Ovary (tissue), 3 donors: ENCODE data around the gene SETD2.

Source experiments
- CTCF ChIP-seq, 3 donors: fragments of 450-650 bp in 2 of 3; fragments of 200-600 bp in 1 of 3; IDR thresholded peaks; one replicate each; pipeline versions ENCODE4 v1.5.1 to v1.8.0; 2016 to 2022; ENCODE audit warnings: antibody characterized with exemption in 3 of 3, mild to moderate bottlenecking in 1 of 3
- POLR2A ChIP-seq: fragments of 450-650 bp; IDR thresholded peaks from one replicate; pipeline ENCODE4 v1.6.1; 2017; ENCODE audit warnings: antibody characterized with exemption, mild to moderate bottlenecking, moderate library complexity
- donor health status: DM: no; HTN: no; CAD: no.

DNA sequence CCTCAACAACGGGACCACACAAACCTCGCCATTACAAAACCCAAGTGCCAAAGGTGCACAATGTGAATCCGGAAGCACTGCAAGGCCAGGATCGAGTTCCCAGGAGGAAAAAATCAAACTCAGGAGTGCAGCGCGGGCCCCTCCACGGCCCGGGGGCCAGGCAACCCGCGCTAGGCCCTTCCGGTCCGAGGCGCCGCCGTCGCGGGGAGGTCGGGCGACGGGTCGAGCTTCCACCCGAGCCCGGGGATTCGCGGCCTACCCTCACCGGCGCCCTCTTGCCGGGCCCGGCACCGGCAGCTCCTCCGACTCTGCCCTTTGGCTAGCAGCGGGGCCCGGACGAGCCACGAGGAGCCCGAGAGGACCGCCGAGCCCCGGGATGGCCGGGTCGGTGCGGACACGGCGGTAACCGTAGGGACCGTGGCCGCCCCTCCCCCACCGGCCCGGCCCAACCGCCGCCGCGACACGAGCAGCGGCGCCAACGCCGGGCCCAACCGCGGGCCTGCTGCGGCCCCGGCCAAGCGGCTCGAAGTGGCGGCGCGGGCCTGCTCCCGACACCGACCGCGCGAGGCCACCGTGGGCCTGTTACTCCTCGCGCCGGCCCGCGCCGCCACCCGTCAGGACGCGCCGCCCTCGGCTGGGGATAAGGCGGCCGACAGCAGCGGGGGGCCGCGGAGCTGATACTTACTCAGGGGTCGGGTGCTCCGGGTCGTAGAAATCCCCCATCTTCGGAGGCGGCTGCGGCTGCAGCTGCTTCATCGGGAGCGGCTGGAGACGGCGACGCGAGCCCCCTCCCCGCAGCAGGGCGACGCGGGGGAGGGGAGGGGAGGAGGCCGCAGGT is 525 bp downstream of the SETD2 start:
- TF ChIP-seq POLR2A (no peak), CTCF (IDR thresholded peaks at IDR 0.05) (no peak)
